Measurements from ENCODE around the gene PIGR. TPM values are rescaled to one million over a fixed set of nuclear protein-coding genes. Genes with fewer than 3 reads are reported as not detected.

The PIGR gene
- polyA plus RNA-seq, 2 of the 4 experiments (the other 2 are of a cell fraction) = 0.01 TPM; not detected in 1

GRCh38 chr1:206911064-206911663 is 35.1 kb downstream of the PIGR start:
- FAIRE-seq (no peak), ATAC-seq (peak in 1 of 2 experiments; percentile 46; a peak in 3 of 6 replicates), DNase-seq (ENCODE audit: low read depth in 1 of 2, low spot score in 1 of 2) (peak; percentile 61 to 85)
- Histone ChIP-seq H3K4me3 (no peak overlapping the region), H3K4me2 (no peak overlapping the region), H3K4me1 (peaks cover 8% of the 10 kb centered on the region; the same call in 1 of the 3 replicates), H3K9me3 (no peaks in the 10 kb centered on the region), H3K27ac (no peak overlapping the region)
- CTCF ChIA-PET = interaction anchor here (0.6 to 9.4 kb wide), 63 partner anchors 10 to 588 kb away, joined by 3 to 123 read pairs (median 7); partner anchors contain the start of genes DYRK3, FCMR, IL10 and IL20
- POLR2A ChIA-PET = no interaction called here
- 3% methylated on average over 1 of the region's 1 CpG for WGBS (ENCODE audit: missing lambda C conversion rate)
- TF ChIP-seq ATOH8 (CRISPR knock-in tag; IDR thresholded peaks at IDR 0.05; ENCODE audit: low read depth) = no peak
- TF ChIP-seq CHD2 (IDR thresholded peaks at IDR 0.05; ENCODE audit: low read length, partially characterized antibody) = no peak
- TF ChIP-seq POLR2AphosphoS2 (conservative IDR thresholded peaks at IDR 0.05; ENCODE audit: low read length) = no peak
- TF ChIP-seq SREBF2 (IDR thresholded peaks at IDR 0.05) = no peak
- no peak for TF ChIP-seq ESRRA (IDR thresholded peaks at IDR 0.05; ENCODE audit: borderline replicate concordance, low read length)
- TF ChIP-seq PBX3 (IDR thresholded peaks at IDR 0.05) = no peak
- peak; percentile 90 for TF ChIP-seq CTCF (IDR thresholded peaks at IDR 0.05)
- TF ChIP-seq KDM5A (IDR thresholded peaks at IDR 0.05) = no peak
- no peak for TF ChIP-seq HOXB13 (CRISPR knock-in tag; IDR thresholded peaks at IDR 0.05; ENCODE audit: low read depth)
- TF ChIP-seq RARB (CRISPR knock-in tag; IDR thresholded peaks at IDR 0.05) = no peak
- TF ChIP-seq BHLHE40 (IDR thresholded peaks at IDR 0.05; ENCODE audit: low read depth, low read length) = no peak
- no peak for TF ChIP-seq MAX (IDR thresholded peaks at IDR 0.05)
- no peak for TF ChIP-seq FOXS1 (CRISPR knock-in tag; IDR thresholded peaks at IDR 0.05)
- TF ChIP-seq ZNF302 (CRISPR knock-in tag; IDR thresholded peaks at IDR 0.05) = no peak
- no peak for TF ChIP-seq HOXA7 (CRISPR knock-in tag; IDR thresholded peaks at IDR 0.05)
- peak; percentile 84 for TF ChIP-seq SMC3 (IDR thresholded peaks at IDR 0.05)
- TF ChIP-seq POLR2A (IDR thresholded peaks at IDR 0.05; ENCODE audit: low read length) = no peak
- peak; percentile 68 to 80 for TF ChIP-seq RAD21 (conservative IDR thresholded peaks at IDR 0.05 in 1 of 2, IDR thresholded peaks at IDR 0.05 in 1 of 2)
- no peak for TF ChIP-seq MYC (IDR thresholded peaks at IDR 0.05; ENCODE audit: borderline replicate concordance, low read length)
- TF ChIP-seq CEBPB (IDR thresholded peaks at IDR 0.05) = no peak
- no peak for TF ChIP-seq HEYL (CRISPR knock-in tag; IDR thresholded peaks at IDR 0.05)
- no peak for TF ChIP-seq JUN (IDR thresholded peaks at IDR 0.05)
- TF ChIP-seq MAZ (IDR thresholded peaks at IDR 0.05; ENCODE audit: borderline replicate concordance, low read depth, low read length) = no peak

GRCh38 chr1:206909883-206910318 is 36.4 kb downstream of the PIGR start:
- Histone ChIP-seq H3K4me3 (peak overlapping the region; percentile 63), H3K9me3 (no peaks in the 10 kb centered on the region), H3K27ac (peak overlapping the region; percentile 72 to 84), H3K4me2 (peak overlapping the region; percentile 91), H3K4me1 (peaks cover 19% of the 10 kb centered on the region)
- CTCF ChIA-PET = interaction anchor here (0.7 to 5.1 kb wide), 31 partner anchors 9 to 430 kb away, joined by 3 to 50 read pairs (median 4); partner anchors contain the start of genes DYRK3, EIF2D, FCMR and IL10
- WGBS (ENCODE audit: missing lambda C conversion rate) = 41% methylated on average over 14 of the region's 14 CpGs
- POLR2A ChIA-PET = interaction anchor here (1.0 to 2.2 kb wide), 2 partner anchors 19 to 275 kb away, joined by 6 to 11 read pairs; partner anchors contain the start of gene DYRK3
- DNase-seq (ENCODE audit: low read depth in 1 of 2, low spot score in 1 of 2) = no peak
- no peak for FAIRE-seq
- peak in 1 of 2 experiments; percentile 28; a peak in 4 of 6 replicates for ATAC-seq
- TF ChIP-seq EHMT2 (IDR thresholded peaks at IDR 0.05; ENCODE audit: low read depth) (no peak), POLR2A (IDR thresholded peaks at IDR 0.05; ENCODE audit: low read length) (no peak), MAFK (IDR thresholded peaks at IDR 0.05; ENCODE audit: partially characterized antibody) (no peak), CEBPB (IDR thresholded peaks at IDR 0.05) (no peak), CHD4 (IDR thresholded peaks at IDR 0.05; ENCODE audit: borderline replicate concordance) (no peak), ELK1 (IDR thresholded peaks at IDR 0.05; ENCODE audit: low read depth, low read length) (no peak), FOXS1 (CRISPR knock-in tag; IDR thresholded peaks at IDR 0.05) (no peak), USF2 (IDR thresholded peaks at IDR 0.05) (no peak), MAZ (IDR thresholded peaks at IDR 0.05; ENCODE audit: borderline replicate concordance, low read depth, low read length) (no peak), HES2 (IDR thresholded peaks at IDR 0.05) (no peak), ZFP36 (IDR thresholded peaks at IDR 0.05; ENCODE audit: borderline replicate concordance, partially characterized antibody) (no peak), E2F6 (IDR thresholded peaks at IDR 0.05; ENCODE audit: borderline replicate concordance, low read depth) (no peak)
